D721Med (cell line): ENCODE data around the gene CLDN22.

Source experiments
- DNase-seq: peaks from one replicate; pipeline ENCODE4 v3.0.0; 2011; ENCODE audit warnings: low spot score; ENCODE audit not compliant: insufficient read length
- FAIRE-seq: peaks from 2 replicates; lab custom pipeline; 2011; peaks lifted over from hg19 to GRCh38; lab: Jason Lieb, UNC
- TF ChIP-seq, protein P1 (sequence below): IDR thresholded peaks from 2 replicates; pipeline ENCODE4 v1.5.1; 2012; ENCODE audit warnings: mild to moderate bottlenecking, control low read depth; ENCODE audit not compliant: insufficient read depth; ENCODE audit errors: missing control alignments

Gene CLDN22

DNA sequence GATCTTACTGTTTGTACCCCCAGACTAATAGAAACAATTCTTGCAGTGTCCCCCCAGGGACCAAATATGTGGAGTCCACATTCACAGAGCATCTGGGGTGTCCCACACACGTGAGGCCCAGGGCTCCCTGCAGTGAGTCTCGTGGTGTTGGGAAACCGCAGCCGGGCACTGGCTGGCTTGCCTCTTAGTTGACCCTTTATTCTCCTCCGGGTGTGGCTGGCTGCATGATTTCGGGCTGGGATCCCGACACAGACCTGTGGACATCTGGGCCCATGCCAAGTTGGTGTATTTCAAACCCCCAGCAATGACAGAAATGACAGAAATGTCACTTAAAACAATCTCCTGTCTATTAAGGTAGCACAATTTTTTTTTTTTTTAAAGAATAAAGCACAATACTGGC is 17.8 kb upstream of the CLDN22 start:
- DNase-seq (no peak), FAIRE-seq (no peak)
- TF ChIP-seq, protein P1, sequence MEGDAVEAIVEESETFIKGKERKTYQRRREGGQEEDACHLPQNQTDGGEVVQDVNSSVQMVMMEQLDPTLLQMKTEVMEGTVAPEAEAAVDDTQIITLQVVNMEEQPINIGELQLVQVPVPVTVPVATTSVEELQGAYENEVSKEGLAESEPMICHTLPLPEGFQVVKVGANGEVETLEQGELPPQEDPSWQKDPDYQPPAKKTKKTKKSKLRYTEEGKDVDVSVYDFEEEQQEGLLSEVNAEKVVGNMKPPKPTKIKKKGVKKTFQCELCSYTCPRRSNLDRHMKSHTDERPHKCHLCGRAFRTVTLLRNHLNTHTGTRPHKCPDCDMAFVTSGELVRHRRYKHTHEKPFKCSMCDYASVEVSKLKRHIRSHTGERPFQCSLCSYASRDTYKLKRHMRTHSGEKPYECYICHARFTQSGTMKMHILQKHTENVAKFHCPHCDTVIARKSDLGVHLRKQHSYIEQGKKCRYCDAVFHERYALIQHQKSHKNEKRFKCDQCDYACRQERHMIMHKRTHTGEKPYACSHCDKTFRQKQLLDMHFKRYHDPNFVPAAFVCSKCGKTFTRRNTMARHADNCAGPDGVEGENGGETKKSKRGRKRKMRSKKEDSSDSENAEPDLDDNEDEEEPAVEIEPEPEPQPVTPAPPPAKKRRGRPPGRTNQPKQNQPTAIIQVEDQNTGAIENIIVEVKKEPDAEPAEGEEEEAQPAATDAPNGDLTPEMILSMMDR, result no peak

DNA sequence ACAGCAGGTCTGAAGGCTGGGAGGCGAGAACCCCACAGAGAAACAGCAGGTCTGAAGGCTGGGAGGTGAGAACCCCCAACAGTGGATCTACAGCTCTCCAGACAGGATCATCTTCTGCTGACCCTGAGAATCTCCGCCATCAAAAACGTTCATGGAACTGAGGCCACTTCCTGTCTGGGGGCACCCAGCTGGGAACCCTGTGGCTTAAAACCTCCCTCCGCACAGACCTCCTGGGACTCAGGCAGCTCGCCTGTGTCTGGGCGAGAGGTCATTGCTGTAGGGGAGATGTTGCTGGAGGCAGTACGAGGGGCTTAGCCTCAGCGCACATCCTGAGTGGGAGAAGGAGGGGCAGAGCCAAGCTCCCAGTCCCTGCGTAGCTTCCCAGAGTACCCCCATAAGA is 17.3 kb upstream of the CLDN22 start:
- DNase-seq, result no peak
- TF ChIP-seq, protein P1, result no peak
- no peak for FAIRE-seq

DNA sequence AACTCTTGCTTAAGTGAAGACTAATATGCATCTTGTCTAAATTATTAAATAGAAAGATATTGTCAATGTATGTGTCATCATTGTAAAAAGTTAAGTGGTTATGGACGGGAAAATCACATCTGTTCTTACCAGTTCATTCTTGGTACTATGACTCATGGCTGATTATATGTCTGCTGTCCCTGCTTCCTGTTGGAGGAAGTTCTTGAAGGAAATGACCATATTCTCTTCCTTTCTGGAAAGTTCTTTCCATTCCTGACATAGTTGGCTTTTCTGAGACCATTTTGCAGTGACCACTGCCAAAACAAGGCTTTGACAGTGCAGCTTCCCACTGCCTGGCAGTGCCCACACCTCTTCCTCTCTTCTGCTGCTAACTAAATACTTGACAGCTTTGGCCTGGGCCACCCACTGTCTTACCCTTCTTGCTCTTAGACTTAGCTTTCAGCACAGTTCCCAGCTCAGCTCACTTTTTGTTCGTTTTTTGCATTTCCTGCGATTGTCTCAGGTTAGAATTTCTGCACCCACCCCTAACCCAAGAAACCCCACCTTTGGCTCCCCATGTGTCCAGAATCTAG is 15.4 kb upstream of the CLDN22 start:
- DNase-seq (no peak), FAIRE-seq (no peak)

DNA sequence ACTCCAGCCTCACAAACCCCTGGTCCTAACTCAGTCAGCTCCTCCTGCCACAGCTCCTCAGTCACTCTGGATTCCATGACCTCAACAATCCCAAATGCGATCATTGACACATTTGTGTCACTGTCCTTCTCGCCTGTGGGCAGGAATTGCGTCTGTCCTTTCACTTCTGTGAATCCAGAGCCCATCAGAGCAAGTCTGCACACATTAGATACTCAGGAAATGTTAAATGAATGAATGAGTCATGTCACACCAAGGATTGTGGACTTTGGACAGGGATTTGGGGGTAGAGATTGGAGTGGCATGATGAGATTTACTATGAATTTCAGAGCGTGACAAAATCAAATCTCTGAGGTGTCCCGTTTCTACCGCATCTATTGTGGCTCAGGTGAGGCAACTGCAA is 13.9 kb upstream of the CLDN22 start:
- TF ChIP-seq, protein P1, result no peak
- FAIRE-seq, result no peak
- DNase-seq, result no peak

More for the DNA sequence above, 15.4 kb upstream of the CLDN22 start:
- TF ChIP-seq, protein P1, result no peak

DNA sequence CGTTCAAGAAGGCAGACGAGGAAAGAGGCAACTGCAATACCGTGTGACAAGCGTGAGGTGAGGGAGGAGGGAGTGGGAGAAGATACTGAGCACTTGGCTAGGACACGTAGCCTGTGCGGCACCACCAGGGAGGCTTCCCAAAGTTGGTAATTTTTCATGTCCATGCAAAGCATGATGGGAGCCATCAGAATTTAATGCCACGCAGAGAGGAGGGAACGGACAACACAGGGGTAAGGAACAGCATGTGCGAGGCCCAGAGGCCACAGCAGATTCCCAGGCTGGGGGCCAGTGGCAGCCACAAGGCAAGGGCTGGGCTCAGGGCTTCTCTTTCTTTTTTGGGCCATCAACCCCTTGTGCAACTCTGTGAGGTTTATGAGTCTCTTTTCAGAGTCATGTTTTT is 13.1 kb upstream of the CLDN22 start:
- DNase-seq, result no peak
- TF ChIP-seq, protein P1, result no peak
- no peak for FAIRE-seq

DNA sequence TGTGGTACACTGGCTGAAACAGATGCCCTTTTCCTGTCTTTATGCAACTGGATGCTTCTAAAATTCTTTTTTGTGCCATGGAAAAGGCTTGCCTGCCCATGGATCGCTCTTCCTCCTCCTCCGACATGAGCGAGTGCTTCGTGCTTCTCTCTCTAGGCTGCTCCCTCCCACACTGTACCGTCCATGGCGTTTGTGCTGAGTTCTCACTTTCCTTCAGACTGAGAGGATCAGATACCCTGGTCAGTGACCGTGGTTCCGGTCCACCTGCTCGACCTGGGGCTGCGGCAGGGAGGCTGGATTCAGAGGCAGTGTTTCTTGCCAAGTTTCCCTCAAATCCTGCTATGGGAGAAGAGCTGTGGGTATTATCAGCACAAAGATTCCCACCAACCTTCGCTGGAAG is 12.4 kb upstream of the CLDN22 start:
- no peak for FAIRE-seq

DNA sequence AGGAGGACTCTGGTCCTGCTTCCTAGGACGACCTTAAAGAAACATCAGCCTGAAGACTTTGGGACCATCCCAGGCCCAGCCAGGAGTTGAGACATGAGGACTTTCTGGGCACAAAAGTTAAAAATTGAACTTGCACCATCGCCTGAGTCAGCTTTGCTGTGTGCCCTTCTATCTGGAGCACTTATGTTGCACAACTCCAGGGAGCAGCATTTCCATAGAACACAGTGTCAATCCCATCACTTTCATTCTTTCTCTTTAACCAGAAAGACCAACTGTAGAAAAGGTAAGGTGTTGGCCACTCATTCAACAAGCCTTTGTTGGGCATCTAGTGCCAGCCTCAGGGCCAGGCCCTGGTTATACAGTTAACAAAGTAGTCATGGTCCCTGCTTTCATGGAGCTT is 10.8 kb upstream of the CLDN22 start:
- FAIRE-seq (no peak), DNase-seq (no peak)
- TF ChIP-seq, protein P1, result no peak

More for the DNA sequence above, 12.4 kb upstream of the CLDN22 start:
- no peak for DNase-seq
- TF ChIP-seq, protein P1, result no peak
